VCaP (cell line): ENCODE data around the gene TXNRD2.

Source experiments
- H3K27ac ChIP-seq: fragments of 450-650 bp; 2 replicates; pipeline ENCODE4 v1.5.1; 2017
- TF ChIP-seq, protein P1 (sequence below): fragments of 450-650 bp; conservative IDR thresholded peaks from 2 replicates; pipeline ENCODE4 v1.5.1; 2017; ENCODE audit warnings: mild to moderate bottlenecking, moderate library complexity

TXNRD2 gene

DNA sequence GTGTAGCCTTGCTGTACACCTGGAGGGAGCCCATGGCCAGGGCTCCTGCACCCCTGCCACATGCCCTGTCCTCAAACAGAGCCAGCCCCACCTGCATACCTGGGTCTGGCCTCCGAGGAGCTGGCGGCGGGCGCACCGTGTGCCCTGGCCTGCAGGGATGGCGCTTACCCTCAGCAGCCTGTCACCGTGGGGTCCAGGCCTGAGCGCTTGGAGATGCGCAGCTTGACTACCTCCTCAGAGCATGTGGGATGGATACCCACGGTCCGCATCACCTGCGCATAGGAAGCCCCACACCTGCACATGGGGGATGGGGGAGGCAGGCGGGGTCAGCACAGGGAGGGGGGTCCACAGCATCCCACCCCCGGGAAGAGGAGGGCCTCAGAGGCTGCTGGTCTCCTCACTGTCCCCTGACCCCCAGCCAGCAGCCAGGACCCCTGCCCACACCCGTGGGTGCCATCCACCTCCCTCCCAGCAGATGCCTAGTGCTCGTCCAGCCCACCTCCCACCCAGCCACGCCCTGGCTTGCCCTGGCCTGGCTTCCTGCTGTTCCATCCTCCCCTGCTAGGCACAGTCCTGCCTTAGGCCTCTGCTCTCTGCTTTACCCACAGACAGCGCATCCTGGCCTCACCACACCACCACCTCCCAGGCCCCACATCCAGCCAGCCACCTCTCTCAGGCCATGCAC, 64.5 kb downstream of the TXNRD2 start:
- no peak overlapping the region for H3K27ac ChIP-seq
- TF ChIP-seq, protein P1, sequence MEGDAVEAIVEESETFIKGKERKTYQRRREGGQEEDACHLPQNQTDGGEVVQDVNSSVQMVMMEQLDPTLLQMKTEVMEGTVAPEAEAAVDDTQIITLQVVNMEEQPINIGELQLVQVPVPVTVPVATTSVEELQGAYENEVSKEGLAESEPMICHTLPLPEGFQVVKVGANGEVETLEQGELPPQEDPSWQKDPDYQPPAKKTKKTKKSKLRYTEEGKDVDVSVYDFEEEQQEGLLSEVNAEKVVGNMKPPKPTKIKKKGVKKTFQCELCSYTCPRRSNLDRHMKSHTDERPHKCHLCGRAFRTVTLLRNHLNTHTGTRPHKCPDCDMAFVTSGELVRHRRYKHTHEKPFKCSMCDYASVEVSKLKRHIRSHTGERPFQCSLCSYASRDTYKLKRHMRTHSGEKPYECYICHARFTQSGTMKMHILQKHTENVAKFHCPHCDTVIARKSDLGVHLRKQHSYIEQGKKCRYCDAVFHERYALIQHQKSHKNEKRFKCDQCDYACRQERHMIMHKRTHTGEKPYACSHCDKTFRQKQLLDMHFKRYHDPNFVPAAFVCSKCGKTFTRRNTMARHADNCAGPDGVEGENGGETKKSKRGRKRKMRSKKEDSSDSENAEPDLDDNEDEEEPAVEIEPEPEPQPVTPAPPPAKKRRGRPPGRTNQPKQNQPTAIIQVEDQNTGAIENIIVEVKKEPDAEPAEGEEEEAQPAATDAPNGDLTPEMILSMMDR, result no peak

DNA sequence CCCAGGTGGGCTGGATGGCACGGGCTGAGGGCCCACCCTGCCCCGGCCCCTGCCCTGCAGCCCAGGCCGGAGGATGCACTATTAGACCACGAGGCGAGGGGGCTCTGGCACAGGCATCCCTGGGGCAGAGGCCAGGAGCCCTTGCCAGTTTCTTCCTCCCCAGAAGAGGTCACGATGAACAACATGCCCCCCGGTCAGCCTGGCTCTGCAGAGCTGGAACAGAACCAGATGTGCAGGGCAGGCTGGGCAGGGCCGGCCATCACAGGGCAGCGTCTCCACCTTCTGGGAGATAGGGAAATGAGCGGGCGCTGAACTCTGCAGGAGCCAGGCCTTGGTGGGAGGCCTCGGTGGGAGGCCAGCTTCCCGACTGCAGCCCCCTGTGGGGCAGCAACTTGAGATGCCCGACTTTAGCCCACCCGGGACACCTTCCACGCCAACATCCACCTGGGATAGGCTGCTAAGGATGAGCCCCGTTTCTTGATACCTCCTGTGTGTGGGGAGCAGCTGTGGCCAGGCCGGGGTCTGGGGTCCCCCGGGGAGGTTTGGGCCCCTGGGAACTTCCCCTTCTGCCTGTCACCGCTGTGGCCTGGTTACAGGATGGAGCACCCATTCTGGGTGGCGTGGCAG, 65.2 kb downstream of the TXNRD2 start:
- peak overlapping the region; percentile 42; the same call in 1 of the 2 replicates for H3K27ac ChIP-seq
- TF ChIP-seq, protein P1, result peak; percentile 57

DNA sequence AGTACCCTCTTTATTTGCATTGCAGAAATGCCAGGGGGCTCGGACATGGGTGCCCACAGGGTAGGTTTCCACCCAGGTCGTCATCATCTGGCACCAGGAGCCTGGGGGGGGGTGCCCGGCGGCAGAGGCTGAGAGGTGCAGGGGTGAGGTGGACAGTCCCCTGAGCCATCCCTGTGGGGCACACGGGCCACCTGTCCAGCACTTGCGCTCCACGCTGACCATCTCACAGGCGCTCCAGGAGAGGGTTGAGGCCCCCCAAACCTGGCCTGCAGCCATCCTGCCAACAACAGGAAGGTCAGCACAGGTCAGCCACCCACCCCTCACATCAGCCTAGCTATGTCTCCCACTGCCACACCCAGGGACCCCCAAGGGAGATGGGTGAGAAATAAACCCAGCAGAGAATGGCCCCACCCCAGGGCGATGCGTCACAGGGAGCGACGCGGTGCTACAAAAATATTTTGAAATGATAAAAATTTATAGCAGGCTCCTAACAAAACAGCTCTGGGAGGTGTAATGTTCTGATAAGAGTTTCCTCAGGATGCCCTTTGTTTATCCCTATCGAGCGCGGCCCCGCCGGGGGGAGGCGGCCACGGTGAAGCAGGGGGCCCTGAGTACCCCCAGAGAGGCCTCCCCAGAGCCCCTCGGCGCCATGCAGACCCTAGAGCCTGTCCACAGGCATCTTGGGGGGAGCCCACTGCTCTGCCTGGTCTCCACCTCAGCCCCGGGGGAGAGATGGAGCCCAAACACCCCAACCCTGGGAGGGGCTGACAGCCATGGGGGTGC, 65.9 kb downstream of the TXNRD2 start:
- TF ChIP-seq, protein P1, result no peak
- H3K27ac ChIP-seq, result peak overlapping the region; percentile 42; the same call in 1 of the 2 replicates

DNA sequence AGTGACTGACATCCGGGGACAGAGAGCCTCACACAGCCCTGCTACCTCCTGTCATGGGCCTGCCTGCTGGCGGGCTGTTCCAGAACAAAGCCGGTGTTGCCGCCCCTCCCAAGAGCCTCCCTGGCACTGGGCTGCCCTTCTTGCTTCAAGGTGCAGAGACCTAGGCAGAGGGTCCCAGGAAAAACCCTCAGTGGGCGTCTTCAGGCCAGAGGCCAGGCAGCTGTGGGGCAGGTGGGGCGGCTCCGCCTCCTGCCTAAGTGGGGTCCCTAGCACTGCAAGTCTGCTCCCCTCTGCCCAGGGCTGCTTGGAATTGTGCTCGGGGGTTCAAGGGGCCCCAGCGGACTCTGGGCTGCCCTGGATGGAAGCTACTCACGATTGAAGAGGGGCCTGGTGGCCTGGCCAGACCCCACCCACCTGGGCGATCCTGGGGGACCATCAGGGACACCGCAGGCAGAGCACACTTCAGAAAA, 66.5 kb downstream of the TXNRD2 start:
- peak overlapping the region; percentile 42; the same call in 1 of the 2 replicates for H3K27ac ChIP-seq
- TF ChIP-seq, protein P1, result no peak

DNA sequence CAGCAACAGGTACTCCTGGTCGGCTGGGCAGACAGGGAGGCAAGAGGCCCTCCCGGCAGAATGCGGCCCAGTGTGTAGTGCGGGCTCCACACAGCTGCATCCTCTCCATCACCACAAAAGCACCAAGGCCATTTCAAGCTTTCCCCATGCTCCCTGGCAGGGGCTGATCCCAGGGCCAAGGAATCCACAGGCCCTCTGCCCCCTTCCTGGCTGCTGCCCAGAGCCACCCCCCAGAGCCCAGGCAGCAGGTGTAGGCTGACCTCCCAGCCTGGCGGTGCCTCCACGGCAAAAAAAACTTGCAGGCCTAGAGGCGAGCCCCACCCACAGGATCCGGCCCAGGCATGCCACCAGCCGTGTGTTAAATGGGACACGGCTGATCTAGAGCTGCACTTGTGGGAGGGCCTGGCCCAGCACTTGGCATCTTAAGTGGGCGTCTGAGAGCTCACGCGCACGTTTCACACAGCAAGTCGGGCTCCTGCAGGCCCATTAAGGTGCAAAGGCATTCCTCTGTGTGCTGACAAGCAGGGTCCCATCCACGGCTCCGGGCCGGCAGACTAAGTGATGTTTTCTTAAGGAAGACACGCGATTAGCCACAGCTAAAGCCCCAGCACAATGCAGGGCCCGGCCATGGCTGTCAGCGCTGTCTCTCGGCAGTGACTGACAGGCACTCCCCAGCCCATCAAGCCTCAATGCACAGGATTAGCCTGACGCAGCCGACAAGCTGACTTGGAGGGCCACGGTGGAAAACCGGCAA, 67.1 kb downstream of the TXNRD2 start:
- peak overlapping the region; percentile 54; the same call in 1 of the 2 replicates for H3K27ac ChIP-seq
- TF ChIP-seq, protein P1, result no peak

DNA sequence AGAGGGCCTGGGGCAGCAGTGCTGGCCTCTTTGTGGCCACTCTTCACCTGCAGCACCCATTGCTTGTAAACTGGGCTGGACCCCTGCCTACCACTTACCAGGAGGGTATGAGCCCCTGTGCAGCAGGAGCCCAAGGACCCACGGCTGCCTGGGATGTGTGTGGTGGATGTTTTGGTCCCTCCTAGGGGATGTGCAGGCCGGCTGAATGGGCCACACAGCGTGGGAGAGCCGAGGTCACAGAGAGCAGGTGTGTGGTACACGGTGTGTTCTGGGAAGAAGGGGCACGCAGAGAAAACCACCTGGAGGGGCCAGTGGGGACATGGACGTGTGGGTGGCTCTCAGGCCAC, 67.7 kb downstream of the TXNRD2 start:
- TF ChIP-seq, protein P1, result no peak
- peak overlapping the region; percentile 54 for H3K27ac ChIP-seq
